Trophoblast cell (in vitro differentiated cells and primary cell): ENCODE data around the gene LRRC2.

Experiments
- DNase-seq, 2 donors: peaks; one replicate each; pipeline ENCODE4 v3.0.0-alpha.2; 2016
- H2AFZ ChIP-seq: 2 replicates; pipeline ENCODE4 v1.6.1; 2013; ENCODE audit warnings: low read length, moderate library complexity, mild to moderate bottlenecking; ENCODE audit not compliant: insufficient read depth, poor library complexity
- H2AK5ac ChIP-seq: 2 replicates; pipeline ENCODE4 v1.6.1; 2013; ENCODE audit warnings: mild to moderate bottlenecking, low read length
- H2BK120ac ChIP-seq: 2 replicates; pipeline ENCODE4 v1.6.1; 2013; ENCODE audit warnings: low read length, mild to moderate bottlenecking, moderate library complexity; ENCODE audit not compliant: insufficient read depth, poor library complexity
- H2BK12ac ChIP-seq: 2 replicates; pipeline ENCODE4 v1.6.1; 2013; ENCODE audit warnings: mild to moderate bottlenecking, low read length, moderate library complexity
- H2BK5ac ChIP-seq: 2 replicates; pipeline ENCODE4 v1.6.1; 2013; ENCODE audit warnings: low read length, low read depth, moderate library complexity, mild to moderate bottlenecking; ENCODE audit not compliant: poor library complexity
- H3K14ac ChIP-seq: 2 replicates; pipeline ENCODE4 v1.6.1; 2013; ENCODE audit warnings: mild to moderate bottlenecking, low read length
- H3K18ac ChIP-seq: 2 replicates; pipeline ENCODE4 v1.6.1; 2013; ENCODE audit warnings: mild to moderate bottlenecking, low read length
- H3K23ac ChIP-seq: 2 replicates; pipeline ENCODE4 v1.6.1; 2013; ENCODE audit warnings: low read length
- H3K27ac ChIP-seq: 2 replicates; pipeline ENCODE4 v1.5.1; 2013; ENCODE audit warnings: low read depth, mild to moderate bottlenecking, inconsistent platforms, low read length, moderate library complexity
- H3K27me3 ChIP-seq: 2 replicates; pipeline ENCODE4 v1.6.1; 2013; ENCODE audit warnings: inconsistent platforms, mild to moderate bottlenecking, low read length, moderate library complexity; ENCODE audit not compliant: insufficient read depth
- H3K36me3 ChIP-seq, 2 experiments: 1 replicate in 1 of 2; 2 replicates in 1 of 2; pipeline ENCODE4 v1.6.1; 2013; ENCODE audit warnings: low read length in 2 of 2, mild to moderate bottlenecking in 2 of 2, moderate library complexity in 1 of 2; ENCODE audit not compliant: insufficient read depth in 2 of 2, control insufficient read depth in 1 of 2
- H3K4ac ChIP-seq: 2 replicates; pipeline ENCODE4 v1.6.1; 2013; ENCODE audit warnings: low read depth, mild to moderate bottlenecking, low read length, moderate library complexity
- H3K4me1 ChIP-seq, 2 experiments: 1 replicate in 1 of 2; 2 replicates in 1 of 2; pipeline ENCODE4 v1.6.1; 2013; ENCODE audit warnings: low read length in 2 of 2, mild to moderate bottlenecking in 2 of 2, moderate library complexity in 1 of 2; ENCODE audit not compliant: insufficient read depth in 2 of 2, control insufficient read depth in 1 of 2
- H3K4me2 ChIP-seq: 2 replicates; pipeline ENCODE4 v1.6.1; 2013; ENCODE audit warnings: inconsistent platforms, mild to moderate bottlenecking, low read length, moderate library complexity
- H3K4me3 ChIP-seq: 2 replicates; pipeline ENCODE4 v1.5.1; 2013; ENCODE audit warnings: mild to moderate bottlenecking, low read depth, low read length, inconsistent platforms
- H3K79me1 ChIP-seq: one replicate; pipeline ENCODE4 v1.6.1; 2013; ENCODE audit warnings: low read length
- H3K79me2 ChIP-seq: 2 replicates; pipeline ENCODE4 v1.6.1; 2013; ENCODE audit warnings: low read length, mild to moderate bottlenecking; ENCODE audit not compliant: control insufficient read depth, insufficient read depth, poor library complexity
- H3K9ac ChIP-seq: 2 replicates; pipeline ENCODE4 v1.6.1; 2013; ENCODE audit warnings: mild to moderate bottlenecking, low read length
- H3K9me3 ChIP-seq: 2 replicates; pipeline ENCODE4 v1.6.1; 2013; ENCODE audit warnings: low read depth, mild to moderate bottlenecking, control low read depth, inconsistent platforms, low read length; ENCODE audit not compliant: insufficient read depth
- H4K12ac ChIP-seq: 2 replicates; pipeline ENCODE4 v1.6.1; 2013; ENCODE audit warnings: low read depth, mild to moderate bottlenecking, low read length, moderate library complexity
- H4K8ac ChIP-seq: 2 replicates; pipeline ENCODE4 v1.6.1; 2013; ENCODE audit warnings: low read depth, mild to moderate bottlenecking, low read length, moderate library complexity
- H4K91ac ChIP-seq: one replicate; pipeline ENCODE4 v1.6.1; 2013; ENCODE audit warnings: low read depth, mild to moderate bottlenecking, low read length, moderate library complexity
- WGBS: extraction: QIAGEN DNeasy Blood & Tissue Kit; methylation state at CpG from one replicate; pipeline ENCODE4 v1.1.7; 2013; ENCODE audit warnings: missing lambda C conversion rate; ENCODE audit not compliant: insufficient read length, insufficient coverage; ENCODE audit errors: extremely low coverage; 5-methylcytosine and 5-hydroxymethylcytosine counted together

The LRRC2 gene

GRCh38 chr3:46604127-46604526 lies 38.0 kb upstream of the LRRC2 start:
- no CpG with 5 or more reads among the region's 2 CpGs for WGBS
- Histone ChIP-seq H3K23ac (no peak overlapping the region), H2BK5ac (no peak overlapping the region), H4K8ac (no peak overlapping the region), H2BK12ac (no peak overlapping the region), H2AFZ (no peak overlapping the region), H4K12ac (no peak overlapping the region), H3K18ac (no peak overlapping the region), H3K14ac (no peak overlapping the region), H3K4me1 (no peaks in the 10 kb centered on the region), H2BK120ac (no peak overlapping the region), H3K9ac (no peak overlapping the region), H4K91ac (no peak overlapping the region), H3K9me3 (no peaks in the 10 kb centered on the region), H3K4ac (no peak overlapping the region), H3K4me2 (no peak overlapping the region), H3K4me3 (no peak overlapping the region), H3K79me2 (no peaks in the 10 kb centered on the region), H2AK5ac (no peak overlapping the region), H3K79me1 (no peaks in the 10 kb centered on the region), H3K27ac (no peak overlapping the region), H3K36me3 (no peaks in the 10 kb centered on the region), H3K27me3 (no peaks in the 10 kb centered on the region)
- no peak for DNase-seq

- no peak overlapping the region for H2AFZ ChIP-seq
- WGBS: no CpG with 5 or more reads among the region's 1 CpG
- H3K36me3 ChIP-seq: no peaks in the 10 kb centered on the region
- H3K27me3 ChIP-seq: no peaks in the 10 kb centered on the region
- H3K14ac ChIP-seq: no peak overlapping the region
- no peak overlapping the region for H2BK5ac ChIP-seq
- H3K79me2 ChIP-seq: no peaks in the 10 kb centered on the region
- H3K4me2 ChIP-seq: no peak overlapping the region
- no peak overlapping the region for H3K4ac ChIP-seq
- no peak overlapping the region for H3K18ac ChIP-seq
- no peak overlapping the region for H3K23ac ChIP-seq
- no peak overlapping the region for H3K27ac ChIP-seq
- no peaks in the 10 kb centered on the region for H3K4me1 ChIP-seq
- no peak for DNase-seq
- H3K9me3 ChIP-seq: no peaks in the 10 kb centered on the region
- H3K4me3 ChIP-seq: no peak overlapping the region
- H2BK120ac ChIP-seq: no peak overlapping the region
- H2AK5ac ChIP-seq: no peak overlapping the region
- H2BK12ac ChIP-seq: no peak overlapping the region
- H4K12ac ChIP-seq: no peak overlapping the region
- H4K91ac ChIP-seq: no peak overlapping the region
- H3K79me1 ChIP-seq: no peaks in the 10 kb centered on the region
- no peak overlapping the region for H3K9ac ChIP-seq
- H4K8ac ChIP-seq: no peak overlapping the region
Observed at GRCh38 chr3:46603446-46604046, 37.4 kb upstream of the LRRC2 start.

GRCh38 chr3:46599590-46599989 lies 33.5 kb upstream of the LRRC2 start:
- Histone ChIP-seq H4K12ac (no peak overlapping the region), H3K4ac (no peak overlapping the region), H3K79me1 (no peaks in the 10 kb centered on the region), H3K36me3 (no peaks in the 10 kb centered on the region), H2BK120ac (no peak overlapping the region), H3K18ac (no peak overlapping the region), H3K14ac (no peak overlapping the region), H3K4me3 (no peak overlapping the region), H3K79me2 (no peaks in the 10 kb centered on the region), H3K27ac (no peak overlapping the region), H3K9ac (no peak overlapping the region), H2AK5ac (no peak overlapping the region), H3K9me3 (peaks cover 2% of the 10 kb centered on the region), H4K8ac (no peak overlapping the region), H2BK5ac (no peak overlapping the region), H2AFZ (no peak overlapping the region), H3K23ac (no peak overlapping the region), H3K4me1 (no peaks in the 10 kb centered on the region), H3K4me2 (no peak overlapping the region), H4K91ac (no peak overlapping the region), H2BK12ac (no peak overlapping the region), H3K27me3 (no peaks in the 10 kb centered on the region)
- WGBS: no CpG with 5 or more reads among the region's 5 CpGs
- DNase-seq: no peak

- Histone ChIP-seq H3K18ac (no peak overlapping the region), H2AK5ac (no peak overlapping the region), H2BK5ac (no peak overlapping the region), H4K12ac (no peak overlapping the region), H2BK12ac (no peak overlapping the region), H3K79me1 (no peaks in the 10 kb centered on the region), H3K9ac (no peak overlapping the region), H2AFZ (no peak overlapping the region), H3K27me3 (no peaks in the 10 kb centered on the region), H3K4me2 (no peak overlapping the region), H4K91ac (no peak overlapping the region), H2BK120ac (no peak overlapping the region), H3K4me1 (no peaks in the 10 kb centered on the region), H3K4me3 (no peak overlapping the region), H3K36me3 (no peaks in the 10 kb centered on the region), H3K14ac (no peak overlapping the region), H4K8ac (no peak overlapping the region), H3K23ac (no peak overlapping the region), H3K79me2 (no peaks in the 10 kb centered on the region), H3K9me3 (peaks cover 2% of the 10 kb centered on the region), H3K4ac (no peak overlapping the region), H3K27ac (no peak overlapping the region)
- DNase-seq: no peak
- no CpG with 5 or more reads among the region's 8 CpGs for WGBS
Observed at GRCh38 chr3:46595819-46596314, 29.8 kb upstream of the LRRC2 start.
